Breast epithelium (tissue), 3 donors: Measurements from ENCODE around the gene FMNL2.

Source experiments
- POLR2A ChIP-seq: fragments of 450-650 bp; IDR thresholded peaks from one replicate; pipeline ENCODE4 v1.6.1; 2016; ENCODE audit warnings: antibody characterized with exemption, mild to moderate bottlenecking, moderate library complexity
- POLR2AphosphoS5 ChIP-seq, 3 donors: sonication (generic); formaldehyde crosslinking; IDR thresholded peaks; one replicate each; pipeline ENCODE4 v1.6.1; 2017; ENCODE audit warnings: antibody characterized with exemption in 3 of 3
- TF ChIP-seq, protein P1 (sequence below), 3 donors: fragments of 450-650 bp; IDR thresholded peaks; one replicate each; pipeline ENCODE4 v1.5.1; 2016 to 2017; ENCODE audit warnings: antibody characterized with exemption in 3 of 3, mild to moderate bottlenecking in 3 of 3, moderate library complexity in 3 of 3

DNA sequence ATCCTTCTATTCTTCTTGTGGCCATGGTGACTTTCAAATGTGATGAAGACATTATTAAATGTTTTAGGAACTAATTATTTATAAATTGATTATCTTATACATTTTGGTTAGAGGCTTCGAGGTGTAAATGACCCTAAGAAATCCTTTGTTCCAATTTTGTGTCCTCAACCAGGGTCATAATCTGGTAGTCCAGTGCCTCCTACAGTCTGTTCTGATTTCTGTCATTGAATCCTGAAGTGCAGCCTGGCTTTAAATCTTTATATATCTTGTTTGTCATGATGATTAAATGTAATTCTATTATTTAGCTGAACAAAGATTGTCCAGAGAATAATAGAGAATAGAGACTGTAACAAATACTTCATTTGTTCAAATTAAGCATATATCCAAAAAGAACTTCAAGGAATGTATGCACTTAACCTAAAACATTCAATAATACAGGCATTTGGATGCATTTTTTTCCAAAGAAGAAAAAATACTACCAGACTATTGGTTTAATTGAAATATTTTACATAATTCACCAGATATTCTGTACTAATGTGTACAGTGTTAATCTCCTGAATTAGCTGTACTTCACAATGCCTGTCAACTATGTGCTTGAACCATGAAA, 292.5 kb downstream of the FMNL2 start:
- TF ChIP-seq, protein P1, sequence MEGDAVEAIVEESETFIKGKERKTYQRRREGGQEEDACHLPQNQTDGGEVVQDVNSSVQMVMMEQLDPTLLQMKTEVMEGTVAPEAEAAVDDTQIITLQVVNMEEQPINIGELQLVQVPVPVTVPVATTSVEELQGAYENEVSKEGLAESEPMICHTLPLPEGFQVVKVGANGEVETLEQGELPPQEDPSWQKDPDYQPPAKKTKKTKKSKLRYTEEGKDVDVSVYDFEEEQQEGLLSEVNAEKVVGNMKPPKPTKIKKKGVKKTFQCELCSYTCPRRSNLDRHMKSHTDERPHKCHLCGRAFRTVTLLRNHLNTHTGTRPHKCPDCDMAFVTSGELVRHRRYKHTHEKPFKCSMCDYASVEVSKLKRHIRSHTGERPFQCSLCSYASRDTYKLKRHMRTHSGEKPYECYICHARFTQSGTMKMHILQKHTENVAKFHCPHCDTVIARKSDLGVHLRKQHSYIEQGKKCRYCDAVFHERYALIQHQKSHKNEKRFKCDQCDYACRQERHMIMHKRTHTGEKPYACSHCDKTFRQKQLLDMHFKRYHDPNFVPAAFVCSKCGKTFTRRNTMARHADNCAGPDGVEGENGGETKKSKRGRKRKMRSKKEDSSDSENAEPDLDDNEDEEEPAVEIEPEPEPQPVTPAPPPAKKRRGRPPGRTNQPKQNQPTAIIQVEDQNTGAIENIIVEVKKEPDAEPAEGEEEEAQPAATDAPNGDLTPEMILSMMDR (IDR thresholded peaks at IDR 0.05), result peak in 2 of 3 donors; percentile 39 to 54
- TF ChIP-seq POLR2A, result no peak
- no peak for TF ChIP-seq POLR2AphosphoS5 (IDR thresholded peaks at IDR 0.05)
